H1 (cell line): ENCODE results near the gene DAB2IP. TPM values are rescaled to one million over a fixed set of nuclear protein-coding genes. Genes with fewer than 3 reads are reported as not detected.

ENCODE experiments used
- CTCF ChIA-PET: fragments of 300-600 bp; sonication (Branson Sonifier 250); formaldehyde crosslinking; loops from one replicate; lab custom pipeline; 2021; ENCODE audit not compliant: partially characterized antibody; lab: Charles Lee
- POLR2A ChIA-PET: fragments of 300-600 bp; sonication (Branson Sonifier 250); formaldehyde crosslinking; loops from one replicate; lab custom pipeline; 2021; ENCODE audit warnings: inconsistent platforms; ENCODE audit not compliant: partially characterized antibody; lab: Charles Lee
- DNase-seq, 2 experiments: peaks; one replicate each; pipeline versions ENCODE4 v3.0.0 to v3.0.0-alpha.2; 2010 to 2022; ENCODE audit warnings: low spot score in 2 of 2, low read depth in 1 of 2, mixed read lengths in 1 of 2
- FAIRE-seq: peaks from 2 replicates; lab custom pipeline; 2011; peaks lifted over from hg19 to GRCh38; lab: Jason Lieb, UNC
- H2AFZ ChIP-seq: 2 replicates; pipeline ENCODE4 v1.8.1; 2012; ENCODE audit warnings: low read length, inconsistent platforms
- H2AK5ac ChIP-seq: 2 replicates; pipeline ENCODE4 v1.6.1; 2013; ENCODE audit warnings: low read depth, low read length
- H2BK120ac ChIP-seq: replicated peaks from 2 replicates; pipeline ENCODE3; 2013; ENCODE audit warnings: low read depth, low read length, inconsistent platforms
- H2BK12ac ChIP-seq: 2 replicates; pipeline ENCODE4 v1.6.1; 2013; ENCODE audit warnings: low read depth, low read length
- H2BK15ac ChIP-seq: 2 replicates; pipeline ENCODE4 v1.6.1; 2013; ENCODE audit warnings: low read length
- H2BK20ac ChIP-seq: 2 replicates; pipeline ENCODE4 v1.6.1; 2013; ENCODE audit warnings: low read length
- H2BK5ac ChIP-seq: 2 replicates; pipeline ENCODE4 v1.6.1; 2013; ENCODE audit warnings: low read depth, low read length
- H3K14ac ChIP-seq: 2 replicates; pipeline ENCODE4 v1.6.1; 2013; ENCODE audit warnings: inconsistent platforms; ENCODE audit not compliant: insufficient read length
- H3K18ac ChIP-seq: 2 replicates; pipeline ENCODE4 v1.6.1; 2013; ENCODE audit warnings: low read length; ENCODE audit errors: extremely low read depth
- H3K23ac ChIP-seq: 2 replicates; pipeline ENCODE4 v1.6.1; 2013; ENCODE audit warnings: inconsistent platforms; ENCODE audit not compliant: insufficient read length
- H3K23me2 ChIP-seq: 2 replicates; pipeline ENCODE4 v1.6.1; 2013; ENCODE audit warnings: low read depth, low read length
- H3K27ac ChIP-seq: 2 replicates; pipeline ENCODE4 v1.6.1; 2011; ENCODE audit warnings: low read depth, low read length, inconsistent platforms
- H3K27me3 ChIP-seq, 4 experiments: replicated peaks in 1 of 4; 1 replicate in 1 of 4; 2 replicates in 3 of 4; pipeline versions ENCODE4 v1.6.1 to v1.8.1; 2011 to 2013; ENCODE audit warnings: low read length in 3 of 4, mild to moderate bottlenecking in 3 of 4, inconsistent platforms in 2 of 4, mixed read lengths in 2 of 4, moderate library complexity in 1 of 4; ENCODE audit not compliant: control insufficient read depth in 3 of 4, insufficient read depth in 3 of 4; ENCODE audit errors: extremely low read depth in 1 of 4
- H3K36me3 ChIP-seq, 4 experiments: 2 replicates each; pipeline versions ENCODE4 v1.6.1 to v1.8.1; 2011 to 2013; ENCODE audit warnings: mild to moderate bottlenecking in 4 of 4, low read length in 3 of 4, moderate library complexity in 2 of 4, control low read depth in 1 of 4, inconsistent platforms in 1 of 4; ENCODE audit not compliant: insufficient read depth in 4 of 4, control insufficient read depth in 2 of 4
- H3K4ac ChIP-seq: replicated peaks from 2 replicates; pipeline ENCODE3; 2013; ENCODE audit warnings: low read length, low read depth, mixed read lengths, inconsistent platforms; ENCODE audit not compliant: insufficient read length
- H3K4me1 ChIP-seq, 4 experiments: replicated peaks in 1 of 4; 1 replicate in 1 of 4; 2 replicates in 3 of 4; pipeline versions ENCODE4 v1.6.1 to v1.8.1; 2011 to 2013; ENCODE audit warnings: low read length in 3 of 4, inconsistent platforms in 2 of 4, mixed read lengths in 1 of 4; ENCODE audit not compliant: insufficient read depth in 4 of 4, control insufficient read depth in 3 of 4
- H3K4me2 ChIP-seq, 2 experiments: 2 replicates each; pipeline versions ENCODE4 v1.6.1 to v1.8.1; 2011 to 2013; ENCODE audit warnings: low read depth in 2 of 2, low read length in 2 of 2, control low read depth in 1 of 2, inconsistent platforms in 1 of 2, mild to moderate bottlenecking in 1 of 2; ENCODE audit not compliant: insufficient read depth in 1 of 2
- H3K4me3 ChIP-seq, 4 experiments: fragments of 200-600, 300-600 bp in 1 of 4; sonication (generic), shearing (Covaris generic), sonication (Bioruptor Twin) in 1 of 4; 2 replicates each; pipeline versions ENCODE4 v1.5.1 to v1.8.1; 2011 to 2016; ENCODE audit warnings: low read length in 4 of 4, low read depth in 3 of 4, control low read depth in 2 of 4, inconsistent platforms in 2 of 4, mild to moderate bottlenecking in 2 of 4, mixed read lengths in 1 of 4, moderate library complexity in 1 of 4; ENCODE audit not compliant: insufficient read depth in 2 of 4; ENCODE audit errors: extremely low read depth in 1 of 4
- H3K56ac ChIP-seq: replicated peaks from 2 replicates; pipeline ENCODE3; 2013; ENCODE audit warnings: low read depth, mild to moderate bottlenecking, mixed read lengths, low read length, inconsistent platforms; ENCODE audit not compliant: insufficient read length
- H3K79me1 ChIP-seq: 2 replicates; pipeline ENCODE4 v1.6.1; 2013; ENCODE audit warnings: low read depth, low read length, control low read depth
- H3K79me2 ChIP-seq, 2 experiments: 2 replicates each; pipeline versions ENCODE4 v1.6.1 to v1.8.1; 2012 to 2013; ENCODE audit warnings: low read length in 2 of 2, mild to moderate bottlenecking in 2 of 2, inconsistent platforms in 1 of 2; ENCODE audit not compliant: insufficient read depth in 2 of 2, control insufficient read depth in 1 of 2
- H3K9ac ChIP-seq, 4 experiments: replicated peaks in 1 of 4; 1 replicate in 1 of 4; 2 replicates in 3 of 4; pipeline versions ENCODE4 v1.6.1 to v1.8.1; 2011 to 2013; ENCODE audit warnings: low read depth in 3 of 4, low read length in 3 of 4, control low read depth in 2 of 4, mild to moderate bottlenecking in 2 of 4, moderate library complexity in 2 of 4, inconsistent platforms in 1 of 4; ENCODE audit errors: extremely low read depth in 1 of 4
- H3K9me3 ChIP-seq, 2 experiments: 2 replicates each; pipeline versions ENCODE4 v1.6.1 to v1.8.1; 2012 to 2013; ENCODE audit warnings: mild to moderate bottlenecking in 2 of 2, moderate library complexity in 2 of 2, control low read depth in 1 of 2, inconsistent platforms in 1 of 2, low read depth in 1 of 2, low read length in 1 of 2, mixed read lengths in 1 of 2; ENCODE audit not compliant: insufficient read depth in 2 of 2
- H4K20me1 ChIP-seq, 2 experiments: replicated peaks in 1 of 2; 2 replicates each; pipeline versions ENCODE3 to v1.8.1; 2011 to 2013; ENCODE audit warnings: inconsistent platforms in 2 of 2, low read length in 2 of 2, mild to moderate bottlenecking in 1 of 2; ENCODE audit not compliant: insufficient read depth in 2 of 2, control insufficient read depth in 1 of 2
- H4K5ac ChIP-seq: 2 replicates; pipeline ENCODE4 v1.6.1; 2013; ENCODE audit warnings: low read length, low read depth, mixed read lengths, inconsistent platforms; ENCODE audit not compliant: insufficient read length
- H4K8ac ChIP-seq: 2 replicates; pipeline ENCODE4 v1.8.0; 2013; ENCODE audit warnings: mild to moderate bottlenecking, moderate library complexity, low read length, inconsistent platforms; ENCODE audit not compliant: insufficient read depth; ENCODE audit errors: extremely low read depth
- H4K91ac ChIP-seq: replicated peaks from 2 replicates; pipeline ENCODE3; 2013; ENCODE audit warnings: low read length, mixed read lengths, inconsistent platforms; ENCODE audit not compliant: insufficient read length
- FOSL1 ChIP-seq: IDR thresholded peaks from 2 replicates; pipeline ENCODE4 v1.6.1; 2011; ENCODE audit warnings: mild to moderate bottlenecking, low read depth, low read length, moderate library complexity; ENCODE audit not compliant: insufficient read depth
- KDM1A ChIP-seq: fragments of 200-600, 300-600 bp; sonication (generic); IDR thresholded peaks from 2 replicates; pipeline ENCODE4 v1.7.1; 2016; ENCODE audit warnings: mild to moderate bottlenecking, low read length, borderline replicate concordance
- POLR2A ChIP-seq, 2 experiments: IDR thresholded peaks; 1 replicate in 1 of 2; 2 replicates in 1 of 2; pipeline ENCODE4 v1.6.1; 2011; ENCODE audit warnings: low read depth in 2 of 2, low read length in 2 of 2, mild to moderate bottlenecking in 2 of 2; ENCODE audit errors: control extremely low read depth in 1 of 2
- SIRT6 ChIP-seq: IDR thresholded peaks from one replicate; pipeline ENCODE4 v1.7.1; 2012; ENCODE audit warnings: low read length, inconsistent platforms
- SRF ChIP-seq: IDR thresholded peaks from 2 replicates; pipeline ENCODE4 v1.6.1; 2011; ENCODE audit warnings: mild to moderate bottlenecking, low read depth, low read length, moderate library complexity
- WGBS, 2 experiments: shearing (Covaris generic) in 1 of 2; methylation state at CpG; one replicate each; pipeline versions ENCODE4 v1.1.6 to v1.1.7; 2013 to 2015; ENCODE audit warnings: low lambda C conversion rate in 2 of 2, mixed read lengths in 2 of 2, inconsistent platforms in 1 of 2, low coverage in 1 of 2, missing lambda C conversion rate in 1 of 2; ENCODE audit not compliant: insufficient replicate concordance in 2 of 2, insufficient coverage in 1 of 2, insufficient read length in 1 of 2; ENCODE audit errors: extremely low coverage in 1 of 2, missing lambda C conversion rate in 1 of 2; 5-methylcytosine and 5-hydroxymethylcytosine counted together
- polyA plus RNA-seq, 7 experiments: library from polyadenylated mRNA; depleted of rRNA in 3 of 7; stranded (reverse) in 5 of 7; unstranded in 2 of 7; fragments of >200 nt in 5 of 7; fragments of 200-250 nt in 2 of 7; gene quantifications; 1 replicate in 5 of 7; 2 replicates in 1 of 7; 4 replicates in 1 of 7; pipeline versions ENCODE4 v1.2.1 to v1.2.3, GENCODE V29; 2011 to 2013; ENCODE audit warnings: missing spikeins in 2 of 7, mixed read lengths in 2 of 7
- total RNA-seq: library from RNA; stranded (reverse); fragmentation: NEBNext Ultra II Directional; extraction: Animal tissue kit (Norgen Biotek cat#: 25700); gene quantifications from 2 replicates; pipeline ENCODE4 v1.2.1, GENCODE V29; 2021

Gene DAB2IP
- total and polyA plus RNA-seq, 2 of the 8 experiments (the other 6 are each of a cell fraction or from before 2014, with no cell fraction given), result 19.7 to 39.5 TPM

DNA sequence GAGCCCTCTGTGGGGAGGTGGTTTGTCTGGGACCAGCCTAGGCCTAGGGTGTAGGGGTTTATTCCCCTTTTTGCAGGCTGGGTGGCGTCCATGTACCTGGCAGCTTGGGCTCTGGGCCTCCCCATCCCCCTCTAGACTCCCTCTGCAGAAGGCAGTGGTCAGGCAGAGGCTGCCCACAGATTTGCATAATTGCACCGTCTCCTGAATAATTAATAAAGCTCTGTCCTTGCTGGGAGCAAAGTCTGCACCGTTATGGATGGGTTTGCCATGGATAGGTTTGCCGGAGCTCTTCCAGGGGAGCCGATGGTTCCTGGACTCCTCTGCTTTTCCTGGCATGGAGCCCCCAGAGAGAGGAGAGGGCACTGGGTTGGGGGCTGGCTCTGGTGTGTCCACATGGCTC lies 60.4 kb downstream of the DAB2IP start:
- peaks cover 2 to 6% (median 4%) of the 10 kb centered on the region in 4 experiments; a peak in 5 of 7 replicates for H3K4me1 ChIP-seq
- H3K18ac ChIP-seq, result no peak overlapping the region
- no peak overlapping the region for H3K14ac ChIP-seq
- H3K79me2 ChIP-seq, result peaks cover 0 to 64% of the 10 kb centered on the region in 2 experiments; a peak in 2 of 4 replicates
- H4K20me1 ChIP-seq, result peaks cover 6 to 29% of the 10 kb centered on the region in 2 experiments
- no peaks in the 10 kb centered on the region for H3K27me3 ChIP-seq
- no peak overlapping the region for H3K4me3 ChIP-seq
- no peak overlapping the region for H2AK5ac ChIP-seq
- H2BK15ac ChIP-seq, result no peak overlapping the region
- ChIA-PET CTCF (interaction anchor here (0.5 to 4.0 kb wide), 8 partner anchors 9 to 176 kb away, joined by 3 to 30 read pairs (median 4); no protein-coding TSS in a partner anchor), POLR2A (no interaction called here)
- H2BK12ac ChIP-seq, result no peak overlapping the region
- H2BK120ac ChIP-seq, result no peak overlapping the region
- no peak overlapping the region for H3K27ac ChIP-seq
- H2AFZ ChIP-seq, result no peak overlapping the region
- H2BK20ac ChIP-seq, result no peak overlapping the region
- 94% methylated on average over 5 of the region's 5 CpGs; no CpG with 5 or more reads in 1 of the 2 experiments for WGBS, 2 experiments
- no peak overlapping the region for H3K4ac ChIP-seq
- FAIRE-seq (no peak), DNase-seq (no peak)
- no peak overlapping the region for H4K5ac ChIP-seq
- H3K9me3 ChIP-seq, result no peaks in the 10 kb centered on the region
- no peak overlapping the region for H3K23ac ChIP-seq
- peaks cover 28% of the 10 kb centered on the region for H3K79me1 ChIP-seq
- no peaks in the 10 kb centered on the region for H3K23me2 ChIP-seq
- H4K8ac ChIP-seq, result no peak overlapping the region
- no peak overlapping the region for H4K91ac ChIP-seq
- no peak overlapping the region for H3K4me2 ChIP-seq
- no peaks in the 10 kb centered on the region for H3K36me3 ChIP-seq
- H2BK5ac ChIP-seq, result no peak overlapping the region
- no peak overlapping the region for H3K9ac ChIP-seq
- H3K56ac ChIP-seq, result no peak overlapping the region
- TF ChIP-seq SRF (no peak), POLR2A (IDR thresholded peaks at IDR 0.05; ENCODE audit: control extremely low read depth in 1 of 2, low read depth in 2 of 2, low read length in 2 of 2) (no peak), FOSL1 (no peak), KDM1A (no peak), SIRT6 (no peak)
